Measurements from ENCODE around the gene PSMD13. TPM values are rescaled to one million over a fixed set of nuclear protein-coding genes. Genes with fewer than 3 reads are reported as not detected.

The PSMD13 gene
- total RNA-seq, 1 experiment from 2014 or later, result 179 TPM

DNA sequence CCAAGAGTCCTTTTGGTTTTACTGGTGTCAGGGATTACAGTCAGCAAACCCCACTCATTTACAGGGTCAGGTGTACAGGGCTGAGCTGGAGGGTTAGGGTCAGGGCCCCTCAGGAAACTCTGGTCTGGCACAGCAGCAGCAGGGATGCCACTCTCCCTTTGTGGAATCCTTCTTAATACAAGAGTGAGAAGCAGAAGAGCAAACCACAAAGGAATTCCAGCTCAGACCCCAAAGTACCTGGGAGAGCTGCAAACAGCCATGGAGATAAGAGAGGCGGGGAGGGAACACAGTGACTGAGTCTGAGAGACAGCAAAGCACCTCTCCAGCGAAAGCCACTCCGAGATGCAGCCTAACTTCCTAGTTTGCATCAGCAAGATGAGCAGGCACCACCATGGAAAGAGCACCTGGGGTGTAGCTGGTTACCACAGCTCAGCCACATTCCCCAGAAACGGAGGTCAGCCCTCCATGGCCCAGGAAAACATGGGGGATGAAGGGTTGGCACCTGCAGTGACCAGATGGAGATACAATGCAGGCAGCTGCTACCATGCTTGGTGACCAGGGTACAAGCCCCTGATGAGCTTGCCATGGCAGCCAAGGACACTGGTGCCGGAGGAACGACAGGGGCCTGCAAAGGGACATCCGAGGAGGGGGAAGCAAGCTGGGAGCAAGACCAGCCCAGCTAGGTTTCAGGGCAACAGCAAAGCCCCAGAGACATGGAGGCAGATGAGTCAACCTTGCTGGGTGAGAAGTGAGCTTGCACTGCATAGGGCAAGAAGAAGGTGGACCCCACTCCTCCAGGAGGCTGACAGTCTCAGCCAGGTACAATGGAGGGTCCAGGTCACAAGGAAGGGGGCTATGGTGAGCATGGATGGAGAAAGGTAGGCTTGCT, 33.5 kb upstream of the PSMD13 start (continued):
- TF ChIP-seq, protein P1, sequence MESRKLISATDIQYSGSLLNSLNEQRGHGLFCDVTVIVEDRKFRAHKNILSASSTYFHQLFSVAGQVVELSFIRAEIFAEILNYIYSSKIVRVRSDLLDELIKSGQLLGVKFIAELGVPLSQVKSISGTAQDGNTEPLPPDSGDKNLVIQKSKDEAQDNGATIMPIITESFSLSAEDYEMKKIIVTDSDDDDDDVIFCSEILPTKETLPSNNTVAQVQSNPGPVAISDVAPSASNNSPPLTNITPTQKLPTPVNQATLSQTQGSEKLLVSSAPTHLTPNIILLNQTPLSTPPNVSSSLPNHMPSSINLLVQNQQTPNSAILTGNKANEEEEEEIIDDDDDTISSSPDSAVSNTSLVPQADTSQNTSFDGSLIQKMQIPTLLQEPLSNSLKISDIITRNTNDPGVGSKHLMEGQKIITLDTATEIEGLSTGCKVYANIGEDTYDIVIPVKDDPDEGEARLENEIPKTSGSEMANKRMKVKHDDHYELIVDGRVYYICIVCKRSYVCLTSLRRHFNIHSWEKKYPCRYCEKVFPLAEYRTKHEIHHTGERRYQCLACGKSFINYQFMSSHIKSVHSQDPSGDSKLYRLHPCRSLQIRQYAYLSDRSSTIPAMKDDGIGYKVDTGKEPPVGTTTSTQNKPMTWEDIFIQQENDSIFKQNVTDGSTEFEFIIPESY (IDR thresholded peaks at IDR 0.05; ENCODE audit: extremely low read depth, insufficient replicate concordance, low read length), result no peak
- TF ChIP-seq, protein P2, sequence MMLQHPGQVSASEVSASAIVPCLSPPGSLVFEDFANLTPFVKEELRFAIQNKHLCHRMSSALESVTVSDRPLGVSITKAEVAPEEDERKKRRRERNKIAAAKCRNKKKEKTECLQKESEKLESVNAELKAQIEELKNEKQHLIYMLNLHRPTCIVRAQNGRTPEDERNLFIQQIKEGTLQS (IDR thresholded peaks at IDR 0.05), result no peak
- TF ChIP-seq CEBPB (IDR thresholded peaks at IDR 0.05; ENCODE audit: low read depth), result no peak
- no peak for TF ChIP-seq EZH2 (IDR thresholded peaks at IDR 0.05)

DNA sequence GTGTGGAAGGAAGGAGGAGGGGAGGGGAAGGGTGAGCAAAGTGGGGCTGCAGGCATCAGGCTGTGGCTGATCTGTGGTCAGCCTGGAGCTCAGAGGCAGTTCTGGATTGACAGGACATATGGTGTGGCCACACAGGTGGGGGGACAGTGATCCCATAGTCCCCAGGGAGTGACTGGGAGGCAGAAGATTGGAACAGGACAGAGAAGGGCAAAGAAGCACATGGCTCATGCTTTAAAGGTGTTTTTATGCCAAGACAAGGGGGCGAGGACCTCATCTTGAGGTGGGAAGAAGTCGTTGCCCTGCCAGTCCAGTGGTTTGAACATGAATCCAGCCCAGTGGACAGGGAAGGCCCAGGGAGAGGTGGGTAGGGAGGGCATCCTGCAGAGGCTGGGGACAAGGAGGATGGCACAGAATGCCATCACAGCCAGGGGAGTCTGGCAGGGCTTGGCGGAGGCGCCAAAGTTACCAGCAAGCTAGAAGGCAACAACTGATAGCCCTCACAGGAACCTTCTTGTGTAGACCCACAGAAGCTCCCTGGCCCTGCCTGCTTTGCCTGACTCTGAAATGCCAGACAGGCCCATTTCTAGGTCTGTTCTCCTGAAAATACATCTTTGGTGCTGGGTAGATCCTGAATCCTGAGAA, 32.7 kb upstream of the PSMD13 start:
- Histone ChIP-seq H3K4me1 (ENCODE audit: control insufficient read depth in 1 of 2, insufficient read depth in 2 of 2, low read length in 2 of 2) (peaks cover 7 to 11% of the 10 kb centered on the region in 2 experiments), H4K20me1 (ENCODE audit: insufficient read depth) (no peaks in the 10 kb centered on the region), H3K9me3 (ENCODE audit: control insufficient read depth in 1 of 2, insufficient read depth in 1 of 2, low read depth in 1 of 2, low read length in 2 of 2) (no peaks in the 10 kb centered on the region), H3K9ac (ENCODE audit: low read length) (no peak overlapping the region), H3K4me3 (replicated peaks in 1 of 2; ENCODE audit: low read depth in 1 of 2, low read length in 2 of 2) (no peak overlapping the region), H3K9me2 (ENCODE audit: insufficient read depth) (no peaks in the 10 kb centered on the region), H2AFZ (ENCODE audit: low read depth, low read length, poor library complexity, severe bottlenecking) (no peak overlapping the region), H3K36me3 (ENCODE audit: control insufficient read depth in 1 of 2, insufficient read depth in 2 of 2, low read length in 2 of 2) (peaks cover 6 to 24% of the 10 kb centered on the region in 2 experiments; a peak in 3 of 4 replicates), H3K4me2 (ENCODE audit: low read length) (no peak overlapping the region), H3K79me2 (ENCODE audit: insufficient read depth, low read length) (peaks cover 38% of the 10 kb centered on the region), H3K27me3 (ENCODE audit: insufficient read depth, low read length) (no peaks in the 10 kb centered on the region), H3K27ac (ENCODE audit: low read depth, low read length) (no peak overlapping the region)
- intact Hi-C loops (cut with micrococcal nuclease), result no loop called here
- RAD21 ChIA-PET (ENCODE audit: low non-redundant PET in 1 of 2, low total read pairs in 2 of 2, uncharacterized antibody in 2 of 2, unreplicated experiment in 2 of 2), result no interaction called here
- no TSS peak for BruUV-seq (replicated peaks)
- ATAC-seq (no peak), DNase-seq (ENCODE audit: low read depth, low spot score) (no peak)
- CTCF ChIA-PET, result no interaction called here
- POLR2A ChIA-PET, result interaction anchor here (0.6 kb wide), 1 partner anchor 16 kb away, joined by 5 read pairs; no protein-coding TSS in a partner anchor
- no peak for TF ChIP-seq SIN3A (IDR thresholded peaks at IDR 0.05; ENCODE audit: low read depth)

All from HCT116 (cell line).